ENCODE data around the gene NAB2.
A peak's percentile ranks its signal among the peaks of the same experiment; 100 is the strongest.
"Not testable (repeated sequence)": the region's sequence is repeated elsewhere in the genome, so short reads cannot be mapped to it uniquely, and the experiment has no call there.

Gene NAB2

GRCh38 chr12:57116580-57117281, 27.8 kb downstream of the NAB2 start:
- H3K4me3 ChIP-seq (ENCODE audit: low read depth, low read length) = no peak overlapping the region
- TF ChIP-seq MYC (IDR thresholded peaks at IDR 0.05; ENCODE audit: low read depth, low read length) (no peak), POLR2A (IDR thresholded peaks at IDR 0.05; ENCODE audit: extremely low read depth, insufficient read length) (no peak), MAX (IDR thresholded peaks at IDR 0.05; ENCODE audit: low read depth, low read length) (no peak), CTCF (IDR thresholded peaks at IDR 0.05; ENCODE audit: low read depth, low read length) (no peak)
- no peak for DNase-seq (ENCODE audit: low read depth)

DNA sequence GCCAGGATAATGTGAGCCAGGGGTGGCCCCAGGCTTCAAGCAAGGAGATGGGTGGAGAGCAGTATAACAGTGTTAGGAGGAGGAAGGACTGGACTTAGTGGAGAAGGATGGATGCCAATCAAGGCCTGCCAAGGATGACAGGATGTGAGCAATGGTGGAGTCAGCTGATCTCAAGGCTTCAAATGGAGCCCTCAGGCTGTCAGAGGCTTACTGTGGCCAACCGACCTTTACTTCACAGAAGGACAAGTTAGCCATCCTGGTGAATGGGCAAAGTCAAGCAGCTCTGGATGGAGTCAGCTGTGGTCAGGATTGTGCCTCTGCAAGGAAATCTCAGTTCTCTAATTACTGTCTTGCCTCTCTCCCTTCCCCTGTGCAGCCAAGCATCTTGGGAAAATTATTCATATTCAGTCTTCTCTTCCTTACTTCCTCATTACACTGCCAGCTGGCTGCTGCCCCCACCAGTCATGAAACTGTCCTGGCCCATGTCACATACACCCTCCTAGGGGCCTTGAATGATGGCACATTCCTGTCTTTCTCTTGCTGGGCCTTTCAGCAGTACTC, 29.9 kb downstream of the NAB2 start:
- no peak overlapping the region for H3K4me3 ChIP-seq (ENCODE audit: low read depth, low read length)
- DNase-seq (ENCODE audit: low read depth) = peak; percentile 59
- TF ChIP-seq MAX (IDR thresholded peaks at IDR 0.05; ENCODE audit: low read depth, low read length) = no peak
- no peak for TF ChIP-seq POLR2A (IDR thresholded peaks at IDR 0.05; ENCODE audit: extremely low read depth, insufficient read length)
- no peak for TF ChIP-seq MYC (IDR thresholded peaks at IDR 0.05; ENCODE audit: low read depth, low read length)
- TF ChIP-seq CTCF (IDR thresholded peaks at IDR 0.05; ENCODE audit: low read depth, low read length) = no peak

DNA sequence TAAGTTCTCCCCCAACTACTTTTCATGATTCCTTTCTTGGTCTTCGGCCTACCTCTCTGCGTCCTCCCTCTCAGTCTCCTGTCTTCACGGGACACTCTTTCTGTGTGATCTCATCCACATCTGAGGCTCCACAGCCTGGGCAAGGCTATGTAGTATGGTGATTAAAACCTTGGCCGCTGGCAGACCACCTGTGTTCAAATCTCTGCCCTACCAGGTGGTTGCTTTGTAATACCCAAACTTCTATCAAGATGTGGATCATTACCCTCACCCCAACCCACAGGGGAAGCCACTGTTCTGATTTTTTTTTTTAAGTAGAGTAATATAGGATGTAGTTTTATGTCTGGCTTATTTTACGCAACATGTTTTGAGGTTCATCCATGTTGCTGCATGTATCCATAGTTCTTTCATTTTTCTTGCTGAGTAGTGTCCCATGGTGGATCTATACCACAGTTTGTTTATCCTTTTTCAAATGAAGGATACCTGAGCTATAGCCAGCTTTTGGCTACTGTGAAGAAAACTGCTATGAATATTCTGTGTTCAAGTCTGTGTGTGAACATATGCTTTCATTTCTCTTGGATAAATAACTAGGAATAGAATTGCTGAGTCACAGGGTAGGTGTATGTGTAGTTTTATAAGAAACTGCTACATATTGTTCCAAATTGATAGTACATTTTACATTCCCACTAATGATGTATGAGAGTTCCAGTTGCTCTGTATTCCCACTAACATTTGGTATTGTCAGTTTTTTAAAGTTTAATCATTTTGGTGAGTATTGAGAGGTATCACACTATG, 30.6 kb downstream of the NAB2 start:
- H3K4me3 ChIP-seq (ENCODE audit: low read depth, low read length) = no peak overlapping the region
- no peak for TF ChIP-seq POLR2A (IDR thresholded peaks at IDR 0.05; ENCODE audit: extremely low read depth, insufficient read length)
- TF ChIP-seq MAX (IDR thresholded peaks at IDR 0.05; ENCODE audit: low read depth, low read length) = no peak
- no peak for TF ChIP-seq MYC (IDR thresholded peaks at IDR 0.05; ENCODE audit: low read depth, low read length)
- no peak for TF ChIP-seq CTCF (IDR thresholded peaks at IDR 0.05; ENCODE audit: low read depth, low read length)
- no peak for DNase-seq (ENCODE audit: low read depth)

- not testable (repeated sequence) for DNase-seq (ENCODE audit: low read depth); H3K4me3 ChIP-seq (ENCODE audit: low read depth, low read length)
These were observed 31.8 kb downstream of the NAB2 start for GRCh38 chr12:57120718-57121117.

GRCh38 chr12:57123813-57124212, 34.9 kb downstream of the NAB2 start:
- H3K4me3 ChIP-seq (ENCODE audit: low read depth, low read length) = no peak overlapping the region
- TF ChIP-seq CTCF (IDR thresholded peaks at IDR 0.05; ENCODE audit: low read depth, low read length) (no peak), POLR2A (IDR thresholded peaks at IDR 0.05; ENCODE audit: extremely low read depth, insufficient read length) (no peak), MAX (IDR thresholded peaks at IDR 0.05; ENCODE audit: low read depth, low read length) (no peak), MYC (IDR thresholded peaks at IDR 0.05; ENCODE audit: low read depth, low read length) (no peak)

DNA sequence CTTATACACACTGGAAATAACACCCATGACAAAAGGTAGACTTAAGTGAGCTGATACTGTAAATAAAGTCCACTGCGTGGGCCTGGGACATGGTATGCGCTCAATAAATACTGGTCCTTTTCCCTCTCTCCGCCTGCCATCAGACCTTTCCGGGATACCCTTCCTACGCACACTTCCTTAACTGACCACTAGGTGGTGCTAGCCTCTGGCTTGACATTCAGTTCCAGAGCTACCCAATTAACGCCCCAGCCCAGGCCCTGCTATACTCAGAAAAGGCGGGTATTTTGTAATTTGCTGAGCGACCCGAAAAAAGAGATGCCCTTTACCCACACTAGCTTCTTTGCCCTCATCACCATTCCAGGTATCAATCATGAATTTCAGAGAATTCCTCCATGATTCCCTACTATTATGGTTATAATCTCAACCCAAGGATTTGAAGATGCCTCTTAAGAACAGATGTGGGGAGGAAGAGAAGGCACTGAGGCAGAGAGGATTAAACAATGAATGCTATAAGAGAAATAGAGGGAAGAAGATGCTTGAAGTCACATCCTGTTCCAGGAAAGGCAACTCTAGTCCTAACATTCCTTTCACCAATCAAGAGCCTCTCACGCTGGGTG, 35.5 kb downstream of the NAB2 start:
- TF ChIP-seq CTCF (IDR thresholded peaks at IDR 0.05; ENCODE audit: low read depth, low read length) (peak; percentile 95), POLR2A (IDR thresholded peaks at IDR 0.05; ENCODE audit: extremely low read depth, insufficient read length) (no peak)
- H3K4me3 ChIP-seq (ENCODE audit: low read depth, low read length) = no peak overlapping the region
- peak; percentile 81 for DNase-seq (ENCODE audit: low read depth)

More at GRCh38 chr12:57123813-57124212, 34.9 kb downstream of the NAB2 start:
- DNase-seq (ENCODE audit: low read depth) = no peak
